ENCODE results near the gene FEZF1.

DNA sequence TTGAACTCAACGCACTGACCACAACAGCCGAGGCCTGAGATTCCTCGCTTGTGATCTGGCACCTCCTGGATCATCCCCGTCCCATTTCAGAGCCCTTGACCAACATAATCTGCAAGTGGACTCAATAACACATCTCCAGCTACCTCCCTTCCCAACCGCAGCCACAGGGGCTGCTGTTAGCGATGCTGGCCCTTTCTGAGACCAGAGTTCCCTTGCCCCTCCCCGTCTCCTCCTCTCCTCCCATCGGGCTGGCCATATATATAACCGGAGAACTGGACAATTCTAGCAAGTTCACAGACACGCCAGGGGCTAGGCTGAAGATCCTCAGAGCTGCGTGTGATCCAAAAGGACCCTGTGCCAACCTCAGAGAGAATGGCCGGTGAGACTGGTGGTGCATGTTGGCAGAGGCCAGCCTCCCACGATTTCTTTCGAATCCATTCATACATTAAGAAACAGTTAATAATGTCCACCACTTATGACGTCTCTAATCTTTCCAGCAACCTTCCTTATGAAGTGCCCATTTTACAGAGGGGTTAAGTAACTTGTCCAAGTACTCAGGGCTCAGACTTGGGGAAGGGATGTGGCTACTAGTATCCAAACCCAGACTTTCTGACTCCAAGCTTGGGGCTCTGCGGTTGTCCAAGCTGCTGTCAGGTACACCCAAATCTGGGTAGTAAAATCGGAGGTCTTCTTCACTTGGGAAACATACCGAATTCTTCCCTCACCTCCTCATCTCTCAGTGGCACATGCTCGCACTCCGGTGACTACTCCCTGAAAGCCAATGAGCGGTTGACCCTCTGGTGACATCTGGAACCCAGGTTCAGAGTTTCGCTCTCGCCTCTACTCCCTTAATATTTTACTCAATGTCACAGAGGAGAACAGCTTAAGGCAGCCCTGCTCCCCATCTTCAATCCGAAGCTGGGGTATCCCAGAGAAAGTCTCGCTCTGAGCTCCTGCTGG lies 11.2 kb upstream of the FEZF1 start:
- TF ChIP-seq, protein P1, sequence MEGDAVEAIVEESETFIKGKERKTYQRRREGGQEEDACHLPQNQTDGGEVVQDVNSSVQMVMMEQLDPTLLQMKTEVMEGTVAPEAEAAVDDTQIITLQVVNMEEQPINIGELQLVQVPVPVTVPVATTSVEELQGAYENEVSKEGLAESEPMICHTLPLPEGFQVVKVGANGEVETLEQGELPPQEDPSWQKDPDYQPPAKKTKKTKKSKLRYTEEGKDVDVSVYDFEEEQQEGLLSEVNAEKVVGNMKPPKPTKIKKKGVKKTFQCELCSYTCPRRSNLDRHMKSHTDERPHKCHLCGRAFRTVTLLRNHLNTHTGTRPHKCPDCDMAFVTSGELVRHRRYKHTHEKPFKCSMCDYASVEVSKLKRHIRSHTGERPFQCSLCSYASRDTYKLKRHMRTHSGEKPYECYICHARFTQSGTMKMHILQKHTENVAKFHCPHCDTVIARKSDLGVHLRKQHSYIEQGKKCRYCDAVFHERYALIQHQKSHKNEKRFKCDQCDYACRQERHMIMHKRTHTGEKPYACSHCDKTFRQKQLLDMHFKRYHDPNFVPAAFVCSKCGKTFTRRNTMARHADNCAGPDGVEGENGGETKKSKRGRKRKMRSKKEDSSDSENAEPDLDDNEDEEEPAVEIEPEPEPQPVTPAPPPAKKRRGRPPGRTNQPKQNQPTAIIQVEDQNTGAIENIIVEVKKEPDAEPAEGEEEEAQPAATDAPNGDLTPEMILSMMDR (conservative IDR thresholded peaks at IDR 0.05; ENCODE audit: low read length), result no peak
- TF ChIP-seq EZH2phosphoT487 (IDR thresholded peaks at IDR 0.05; ENCODE audit: borderline replicate concordance, low read depth, low read length), result no peak
